GM23338 (cell line): Measurements from ENCODE around the gene UBE2Q2. TPM values are rescaled to one million over a fixed set of nuclear protein-coding genes. Genes with fewer than 3 reads are reported as not detected.
A peak's percentile ranks its signal among the peaks of the same experiment; 100 is the strongest.

Experiments
- ATAC-seq: fragments of 200-7000 bp; cut with Tn5 transposase; 3 replicates; pipeline ENCODE4 v1.9.1; 2020
- DNase-seq: peaks from one replicate; pipeline ENCODE4 v3.0.0-alpha.2; 2015; ENCODE audit warnings: low spot score
- H2AFZ ChIP-seq: fragments of 200-600 bp; sonication (generic); 2 replicates; pipeline ENCODE4 v1.8.0; 2016; ENCODE audit warnings: antibody characterized with exemption, mild to moderate bottlenecking, moderate library complexity
- H3F3A ChIP-seq: fragments of 200-600 bp; sonication (generic); replicated peaks from 2 replicates; pipeline ENCODE4 v1.8.0; 2017; ENCODE audit warnings: antibody characterized with exemption, mixed run types, low read depth
- H3K27ac ChIP-seq: fragments of 200-600 bp; sonication (generic); 2 replicates; pipeline ENCODE4 v1.6.1; 2016; ENCODE audit warnings: low read depth
- H3K27me3 ChIP-seq: fragments of 200-600 bp; sonication (generic); 2 replicates; pipeline ENCODE4 v1.8.0; 2016; ENCODE audit warnings: mild to moderate bottlenecking, mixed run types, moderate library complexity; ENCODE audit not compliant: insufficient read depth
- H3K36me3 ChIP-seq: fragments of 200-600 bp; sonication (generic); 2 replicates; pipeline ENCODE4 v1.8.0; 2016; ENCODE audit warnings: mild to moderate bottlenecking; ENCODE audit not compliant: insufficient read depth
- H3K4me1 ChIP-seq: fragments of 200-600 bp; sonication (generic); 2 replicates; pipeline ENCODE4 v1.8.0; 2016; ENCODE audit warnings: mild to moderate bottlenecking, moderate library complexity; ENCODE audit not compliant: insufficient read depth
- H3K4me2 ChIP-seq: fragments of 200-600 bp; sonication (generic); 2 replicates; pipeline ENCODE4 v1.7.1; 2017; ENCODE audit warnings: mixed run types
- H3K4me3 ChIP-seq: fragments of 200-600 bp; sonication (generic); 2 replicates; pipeline ENCODE4 v1.6.1; 2016; ENCODE audit warnings: mixed run types
- H3K79me2 ChIP-seq: fragments of 200-600 bp; sonication (generic); replicated peaks from 2 replicates; pipeline ENCODE4 v1.8.0; 2017; ENCODE audit warnings: mild to moderate bottlenecking; ENCODE audit not compliant: insufficient read depth
- H3K9me2 ChIP-seq: fragments of 200-600 bp; sonication (generic); 2 replicates; pipeline ENCODE4 v1.8.0; 2017; ENCODE audit not compliant: insufficient read depth
- H4K20me1 ChIP-seq: fragments of 200-600 bp; sonication (generic); replicated peaks from 2 replicates; pipeline ENCODE4 v1.8.0; 2017; ENCODE audit warnings: mild to moderate bottlenecking; ENCODE audit not compliant: insufficient read depth
- H3K27ac Mint-ChIP-seq: 2 replicates; pipeline ENCODE4 v1.8.0; 2020; ENCODE audit warnings: inconsistent platforms, mild to moderate bottlenecking, moderate library complexity, mixed read lengths
- H3K27me3 Mint-ChIP-seq: 3 replicates; pipeline ENCODE4 v1.8.0; 2022; ENCODE audit warnings: low read depth, mild to moderate bottlenecking, moderate library complexity, mixed read lengths, inconsistent platforms; ENCODE audit not compliant: insufficient read depth, poor library complexity
- H3K36me3 Mint-ChIP-seq: 3 replicates; pipeline ENCODE4 v1.8.0; 2021; ENCODE audit warnings: low read depth, mild to moderate bottlenecking, inconsistent platforms, moderate library complexity, mixed read lengths
- H3K4me1 Mint-ChIP-seq: 3 replicates; pipeline ENCODE4 v1.8.0; 2020; ENCODE audit warnings: mild to moderate bottlenecking, inconsistent platforms, mixed read lengths
- H3K4me3 Mint-ChIP-seq: 3 replicates; pipeline ENCODE4 v1.8.0; 2021; ENCODE audit warnings: moderate library complexity, mild to moderate bottlenecking, inconsistent platforms, mixed read lengths
- H3K9me3 Mint-ChIP-seq: 3 replicates; pipeline ENCODE4 v1.8.0; 2020; ENCODE audit warnings: moderate library complexity, mild to moderate bottlenecking, inconsistent platforms, mixed read lengths
- CTCF ChIP-seq, 2 experiments: fragments of 200-600 bp in 1 of 2; sonication (generic) in 1 of 2; conservative IDR thresholded peaks; 2 replicates each; pipeline versions ENCODE4 v1.5.1 to v1.6.1; 2016 to 2017; ENCODE audit warnings: antibody characterized with exemption in 2 of 2, low read depth in 2 of 2, mild to moderate bottlenecking in 2 of 2, moderate library complexity in 1 of 2
- NANOG ChIP-seq: IDR thresholded peaks from 2 replicates; pipeline ENCODE4 v1.6.1; 2016; ENCODE audit warnings: antibody characterized with exemption, borderline replicate concordance
- STAT1 ChIP-seq: IDR thresholded peaks from one replicate; pipeline ENCODE4 v1.6.1; 2016; ENCODE audit warnings: antibody characterized with exemption; ENCODE audit not compliant: unreplicated experiment
- ZNF114 ChIP-seq: fragments of 250-450 bp; sonication (Bioruptor Pico); IDR thresholded peaks from 2 replicates; pipeline ENCODE4 v1.5.0; 2020; ENCODE audit warnings: mild to moderate bottlenecking, moderate library complexity
- ZNF331 ChIP-seq: fragments of 250-450 bp; sonication (Bioruptor Pico); IDR thresholded peaks from 2 replicates; pipeline ENCODE4 v1.5.0; 2020; ENCODE audit warnings: low read depth, mild to moderate bottlenecking, moderate library complexity
- polyA plus RNA-seq: library from polyadenylated mRNA; unstranded; fragments of >200 nt; fragmentation: Nextera tagmentation; extraction: Ambion mirVana; gene quantifications from 2 replicates; pipeline ENCODE4 v1.2.1, GENCODE V29; 2016
- total RNA-seq: library from RNA; depleted of rRNA; stranded (reverse); fragments of >200 nt; shearing (Covaris generic); gene quantifications from 2 replicates; pipeline ENCODE4 v1.2.3, GENCODE V29; 2014
- TF ChIP-seq, protein P1 (sequence below): IDR thresholded peaks from 2 replicates; pipeline ENCODE4 v1.6.1; 2016; ENCODE audit warnings: antibody characterized with exemption
- TF ChIP-seq, protein P2 (sequence below): fragments of 250-450 bp; sonication (Bioruptor Pico); IDR thresholded peaks from 2 replicates; pipeline ENCODE4 v1.5.0; 2020; ENCODE audit warnings: mild to moderate bottlenecking, moderate library complexity

The UBE2Q2 gene
- total and polyA plus RNA-seq, 2 experiments from 2014 or later, result 23.7 to 29.3 TPM

DNA sequence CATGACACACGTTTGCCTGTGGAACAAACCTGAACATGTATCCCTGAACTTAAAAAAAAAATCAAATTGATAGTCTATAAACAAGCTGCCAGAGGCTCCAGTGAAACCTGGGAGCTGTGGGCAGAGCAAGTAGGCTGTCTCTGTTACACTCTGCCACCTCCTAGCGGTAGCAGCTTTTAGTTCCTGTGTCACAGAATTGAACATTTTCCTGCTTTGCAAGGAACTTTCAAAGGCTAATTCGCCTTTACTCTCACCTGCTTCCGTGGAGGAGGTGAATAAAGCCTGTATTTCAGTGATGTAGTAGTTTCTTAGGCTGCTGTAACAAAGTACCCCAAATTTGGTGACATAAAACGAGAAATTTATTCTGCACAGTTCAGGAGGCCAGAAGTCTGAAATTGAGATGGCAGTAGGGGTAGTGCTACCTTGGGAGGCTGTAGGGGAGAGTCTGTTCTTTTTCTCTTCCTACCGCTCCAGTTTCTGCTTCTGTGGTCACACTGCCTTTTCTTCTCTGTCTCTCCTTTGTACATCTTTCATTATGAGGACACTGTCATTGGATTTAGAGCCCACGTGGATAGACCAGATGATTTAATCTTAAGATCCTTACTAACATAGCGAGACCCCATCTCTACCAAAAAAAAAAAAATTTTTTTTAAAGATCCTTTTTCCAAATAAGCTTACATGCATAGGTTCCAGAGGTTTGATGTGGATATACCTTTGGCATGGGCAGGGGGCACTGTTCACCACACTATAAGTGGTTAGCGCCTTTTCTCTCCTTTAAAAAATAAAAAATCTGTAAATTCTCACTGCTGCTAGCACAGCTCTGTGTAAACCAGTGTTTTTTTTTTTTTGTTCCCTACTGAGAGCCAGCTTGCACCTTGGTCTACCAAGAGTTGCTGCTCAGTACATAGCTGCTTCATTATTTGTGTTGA lies 85.7 kb downstream of the UBE2Q2 start:
- peaks cover 38% of the 10 kb centered on the region for H3K36me3 Mint-ChIP-seq
- H3K27ac ChIP-seq, result no peak overlapping the region
- H3K4me1 ChIP-seq, result peaks cover 26% of the 10 kb centered on the region
- H3K27ac Mint-ChIP-seq, result no peak overlapping the region
- no peaks in the 10 kb centered on the region for H3K27me3 ChIP-seq
- no peaks in the 10 kb centered on the region for H3K9me3 Mint-ChIP-seq
- H3F3A ChIP-seq, result no peaks in the 10 kb centered on the region; the same call in 1 of the 2 replicates
- H3K4me1 Mint-ChIP-seq, result peaks cover 37% of the 10 kb centered on the region
- H3K79me2 ChIP-seq, result peaks cover 39% of the 10 kb centered on the region
- H3K27me3 Mint-ChIP-seq, result no peaks in the 10 kb centered on the region
- peaks cover 34% of the 10 kb centered on the region for H3K36me3 ChIP-seq
- no peaks in the 10 kb centered on the region for H3K9me2 ChIP-seq
- peaks cover 26% of the 10 kb centered on the region for H4K20me1 ChIP-seq
- H3K4me3 ChIP-seq, result no peak overlapping the region
- ATAC-seq, result peak; percentile 90
- peak; percentile 88 for DNase-seq
- no peak overlapping the region for H3K4me2 ChIP-seq
- H3K4me3 Mint-ChIP-seq, result no peak overlapping the region
- TF ChIP-seq NANOG (no peak), ZNF331 (no peak), ZNF114 (CRISPR knock-in tag) (no peak), CTCF (conservative IDR thresholded peaks at IDR 0.05; ENCODE audit: low read depth in 2 of 2) (peak; percentile 76 to 83), STAT1 (no peak)
- H2AFZ ChIP-seq, result no peak overlapping the region

- ATAC-seq (no peak), DNase-seq (no peak)
- no peaks in the 10 kb centered on the region for H3K27me3 ChIP-seq
- Mint-ChIP-seq H3K4me1 (peaks cover 35% of the 10 kb centered on the region), H3K9me3 (no peaks in the 10 kb centered on the region), H3K27me3 (no peaks in the 10 kb centered on the region), H3K27ac (no peak overlapping the region), H3K4me3 (no peak overlapping the region), H3K36me3 (peaks cover 45% of the 10 kb centered on the region)
- H3K4me1 ChIP-seq, result peaks cover 23% of the 10 kb centered on the region
- H4K20me1 ChIP-seq, result peaks cover 22% of the 10 kb centered on the region
- no peak overlapping the region for H3K27ac ChIP-seq
- H3K79me2 ChIP-seq, result peaks cover 29% of the 10 kb centered on the region
- H3K4me2 ChIP-seq, result no peak overlapping the region
- no peak overlapping the region for H3K4me3 ChIP-seq
- H2AFZ ChIP-seq, result no peak overlapping the region
- no peaks in the 10 kb centered on the region; the same call in 1 of the 2 replicates for H3F3A ChIP-seq
- H3K9me2 ChIP-seq, result no peaks in the 10 kb centered on the region
- peaks cover 43% of the 10 kb centered on the region for H3K36me3 ChIP-seq
- TF ChIP-seq ZNF114 (CRISPR knock-in tag), result no peak
- TF ChIP-seq, protein P1, sequence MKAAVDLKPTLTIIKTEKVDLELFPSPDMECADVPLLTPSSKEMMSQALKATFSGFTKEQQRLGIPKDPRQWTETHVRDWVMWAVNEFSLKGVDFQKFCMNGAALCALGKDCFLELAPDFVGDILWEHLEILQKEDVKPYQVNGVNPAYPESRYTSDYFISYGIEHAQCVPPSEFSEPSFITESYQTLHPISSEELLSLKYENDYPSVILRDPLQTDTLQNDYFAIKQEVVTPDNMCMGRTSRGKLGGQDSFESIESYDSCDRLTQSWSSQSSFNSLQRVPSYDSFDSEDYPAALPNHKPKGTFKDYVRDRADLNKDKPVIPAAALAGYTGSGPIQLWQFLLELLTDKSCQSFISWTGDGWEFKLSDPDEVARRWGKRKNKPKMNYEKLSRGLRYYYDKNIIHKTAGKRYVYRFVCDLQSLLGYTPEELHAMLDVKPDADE, result no peak
- no peak for TF ChIP-seq NANOG
- TF ChIP-seq, protein P2, sequence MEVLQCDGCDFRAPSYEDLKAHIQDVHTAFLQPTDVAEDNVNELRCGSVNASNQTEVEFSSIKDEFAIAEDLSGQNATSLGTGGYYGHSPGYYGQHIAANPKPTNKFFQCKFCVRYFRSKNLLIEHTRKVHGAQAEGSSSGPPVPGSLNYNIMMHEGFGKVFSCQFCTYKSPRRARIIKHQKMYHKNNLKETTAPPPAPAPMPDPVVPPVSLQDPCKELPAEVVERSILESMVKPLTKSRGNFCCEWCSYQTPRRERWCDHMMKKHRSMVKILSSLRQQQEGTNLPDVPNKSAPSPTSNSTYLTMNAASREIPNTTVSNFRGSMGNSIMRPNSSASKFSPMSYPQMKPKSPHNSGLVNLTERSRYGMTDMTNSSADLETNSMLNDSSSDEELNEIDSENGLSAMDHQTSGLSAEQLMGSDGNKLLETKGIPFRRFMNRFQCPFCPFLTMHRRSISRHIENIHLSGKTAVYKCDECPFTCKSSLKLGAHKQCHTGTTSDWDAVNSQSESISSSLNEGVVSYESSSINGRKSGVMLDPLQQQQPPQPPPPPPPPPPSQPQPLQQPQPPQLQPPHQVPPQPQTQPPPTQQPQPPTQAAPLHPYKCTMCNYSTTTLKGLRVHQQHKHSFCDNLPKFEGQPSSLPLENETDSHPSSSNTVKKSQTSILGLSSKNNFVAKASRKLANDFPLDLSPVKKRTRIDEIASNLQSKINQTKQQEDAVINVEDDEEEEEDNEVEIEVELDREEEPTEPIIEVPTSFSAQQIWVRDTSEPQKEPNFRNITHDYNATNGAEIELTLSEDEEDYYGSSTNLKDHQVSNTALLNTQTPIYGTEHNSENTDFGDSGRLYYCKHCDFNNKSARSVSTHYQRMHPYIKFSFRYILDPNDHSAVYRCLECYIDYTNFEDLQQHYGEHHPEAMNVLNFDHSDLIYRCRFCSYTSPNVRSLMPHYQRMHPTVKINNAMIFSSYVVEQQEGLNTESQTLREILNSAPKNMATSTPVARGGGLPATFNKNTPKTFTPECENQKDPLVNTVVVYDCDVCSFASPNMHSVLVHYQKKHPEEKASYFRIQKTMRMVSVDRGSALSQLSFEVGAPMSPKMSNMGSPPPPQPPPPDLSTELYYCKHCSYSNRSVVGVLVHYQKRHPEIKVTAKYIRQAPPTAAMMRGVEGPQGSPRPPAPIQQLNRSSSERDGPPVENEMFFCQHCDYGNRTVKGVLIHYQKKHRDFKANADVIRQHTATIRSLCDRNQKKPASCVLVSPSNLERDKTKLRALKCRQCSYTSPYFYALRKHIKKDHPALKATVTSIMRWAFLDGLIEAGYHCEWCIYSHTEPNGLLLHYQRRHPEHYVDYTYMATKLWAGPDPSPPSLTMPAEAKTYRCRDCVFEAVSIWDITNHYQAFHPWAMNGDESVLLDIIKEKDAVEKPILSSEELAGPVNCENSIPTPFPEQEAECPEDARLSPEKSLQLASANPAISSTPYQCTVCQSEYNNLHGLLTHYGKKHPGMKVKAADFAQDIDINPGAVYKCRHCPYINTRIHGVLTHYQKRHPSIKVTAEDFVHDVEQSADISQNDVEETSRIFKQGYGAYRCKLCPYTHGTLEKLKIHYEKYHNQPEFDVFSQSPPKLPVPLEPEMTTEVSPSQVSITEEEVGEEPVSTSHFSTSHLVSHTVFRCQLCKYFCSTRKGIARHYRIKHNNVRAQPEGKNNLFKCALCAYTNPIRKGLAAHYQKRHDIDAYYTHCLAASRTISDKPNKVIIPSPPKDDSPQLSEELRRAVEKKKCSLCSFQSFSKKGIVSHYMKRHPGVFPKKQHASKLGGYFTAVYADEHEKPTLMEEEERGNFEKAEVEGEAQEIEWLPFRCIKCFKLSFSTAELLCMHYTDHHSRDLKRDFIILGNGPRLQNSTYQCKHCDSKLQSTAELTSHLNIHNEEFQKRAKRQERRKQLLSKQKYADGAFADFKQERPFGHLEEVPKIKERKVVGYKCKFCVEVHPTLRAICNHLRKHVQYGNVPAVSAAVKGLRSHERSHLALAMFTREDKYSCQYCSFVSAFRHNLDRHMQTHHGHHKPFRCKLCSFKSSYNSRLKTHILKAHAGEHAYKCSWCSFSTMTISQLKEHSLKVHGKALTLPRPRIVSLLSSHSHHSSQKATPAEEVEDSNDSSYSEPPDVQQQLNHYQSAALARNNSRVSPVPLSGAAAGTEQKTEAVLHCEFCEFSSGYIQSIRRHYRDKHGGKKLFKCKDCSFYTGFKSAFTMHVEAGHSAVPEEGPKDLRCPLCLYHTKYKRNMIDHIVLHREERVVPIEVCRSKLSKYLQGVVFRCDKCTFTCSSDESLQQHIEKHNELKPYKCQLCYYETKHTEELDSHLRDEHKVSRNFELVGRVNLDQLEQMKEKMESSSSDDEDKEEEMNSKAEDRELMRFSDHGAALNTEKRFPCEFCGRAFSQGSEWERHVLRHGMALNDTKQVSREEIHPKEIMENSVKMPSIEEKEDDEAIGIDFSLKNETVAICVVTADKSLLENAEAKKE, result no peak
These were observed 86.7 kb downstream of the UBE2Q2 start for GRCh38 chr15:75929799-75930565.
